A549 (cell line): ENCODE data around the gene PRTN3.
A peak's percentile ranks its signal among the peaks of the same experiment; 100 is the strongest.

ENCODE experiments used
- BHLHE40 ChIP-seq: IDR thresholded peaks from 2 replicates; pipeline ENCODE4 v1.6.1; 2012; ENCODE audit warnings: low read depth, low read length, inconsistent platforms
- CTCF ChIP-seq: fragments of >200 bp; sonication (Bioruptor Twin); formaldehyde crosslinking; IDR thresholded peaks from 3 replicates; pipeline ENCODE4 v1.5.1; 2016
- EHF ChIP-seq: fragments of 250-450 bp; sonication (Bioruptor Pico); IDR thresholded peaks from 2 replicates; pipeline ENCODE4 v1.5.0; 2020; ENCODE audit warnings: mild to moderate bottlenecking
- EP300 ChIP-seq, 2 experiments: fragments of >200 bp; sonication (Bioruptor Twin); formaldehyde crosslinking; IDR thresholded peaks; 2 replicates in 1 of 2; 3 replicates in 1 of 2; pipeline ENCODE4 v1.6.1; 2016 to 2017
- MAFK ChIP-seq: fragments of 450-650 bp; IDR thresholded peaks from 2 replicates; pipeline ENCODE4 v1.6.1; 2014; ENCODE audit not compliant: partially characterized antibody
- POLR2A ChIP-seq: IDR thresholded peaks from 2 replicates; pipeline ENCODE4 v1.6.1; 2012; ENCODE audit warnings: mild to moderate bottlenecking, low read length
- RAD21 ChIP-seq, 2 experiments: fragments of >200 bp in 1 of 2; sonication (Bioruptor Twin) in 1 of 2; formaldehyde crosslinking in 1 of 2; IDR thresholded peaks in 1 of 2; conservative IDR thresholded peaks in 1 of 2; 2 replicates in 1 of 2; 3 replicates in 1 of 2; pipeline ENCODE4 v1.6.1; 2012 to 2018; ENCODE audit warnings: inconsistent platforms in 1 of 2
- REST ChIP-seq: fragments of 200-600 bp; sonication (generic); IDR thresholded peaks from 2 replicates; pipeline ENCODE4 v1.6.1; 2016; ENCODE audit warnings: antibody characterized with exemption, mild to moderate bottlenecking, moderate library complexity
- RFX5 ChIP-seq: fragments of 450-650 bp; IDR thresholded peaks from 2 replicates; pipeline ENCODE4 v1.7.1; 2014; ENCODE audit warnings: antibody characterized with exemption, mild to moderate bottlenecking, moderate library complexity
- ZSCAN20 ChIP-seq: fragments of 250-450 bp; sonication (Bioruptor Pico); IDR thresholded peaks from 2 replicates; pipeline ENCODE4 v1.8.0; 2022; ENCODE audit warnings: mild to moderate bottlenecking, moderate library complexity
- TF ChIP-seq, protein P1 (sequence below): fragments of 450-650 bp; IDR thresholded peaks from 2 replicates; pipeline ENCODE4 v1.6.1; 2014; ENCODE audit warnings: antibody characterized with exemption

GRCh38 chr19:868458-869244, 27.9 kb downstream of the PRTN3 start:
- TF ChIP-seq CTCF (no peak), POLR2A (no peak), BHLHE40 (no peak), ZSCAN20 (no peak), MAFK (no peak), RAD21 (conservative IDR thresholded peaks at IDR 0.05 in 1 of 2, IDR thresholded peaks at IDR 0.05 in 1 of 2) (no peak), EHF (CRISPR knock-in tag) (peak; percentile 70; the same call in 1 of the 2 replicates), EP300 (IDR thresholded peaks at IDR 0.05) (no peak), REST (no peak), RFX5 (no peak)
- TF ChIP-seq, protein P1, sequence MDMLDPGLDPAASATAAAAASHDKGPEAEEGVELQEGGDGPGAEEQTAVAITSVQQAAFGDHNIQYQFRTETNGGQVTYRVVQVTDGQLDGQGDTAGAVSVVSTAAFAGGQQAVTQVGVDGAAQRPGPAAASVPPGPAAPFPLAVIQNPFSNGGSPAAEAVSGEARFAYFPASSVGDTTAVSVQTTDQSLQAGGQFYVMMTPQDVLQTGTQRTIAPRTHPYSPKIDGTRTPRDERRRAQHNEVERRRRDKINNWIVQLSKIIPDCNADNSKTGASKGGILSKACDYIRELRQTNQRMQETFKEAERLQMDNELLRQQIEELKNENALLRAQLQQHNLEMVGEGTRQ, result no peak
